ENCODE results near the gene OPCML. TPM values are rescaled to one million over a fixed set of nuclear protein-coding genes. Genes with fewer than 3 reads are reported as not detected.

The OPCML gene
- polyA plus RNA-seq, 1 donor (not counting 4 experiments of a cell fraction or from before 2014, with no cell fraction given), result 0.04 TPM

- Histone ChIP-seq H3K9me1 (ENCODE audit: control insufficient read depth, extremely low read depth, insufficient read depth, low read length) (no peaks in the 10 kb centered on the region), H3K79me2 (ENCODE audit: control insufficient read depth, insufficient read depth, low read length) (no peaks in the 10 kb centered on the region), H3K9me3 (ENCODE audit: control insufficient read depth, low read depth, low read length) (no peaks in the 10 kb centered on the region), H3K4me2 (ENCODE audit: control insufficient read depth, extremely low read depth, insufficient read depth, low read depth, low read length) (no peak overlapping the region), H3K4me3 (ENCODE audit: control insufficient read depth in 2 of 3, extremely low read depth in 1 of 3, insufficient read depth in 2 of 3, low read depth in 1 of 3, low read length in 3 of 3) (no peak overlapping the region), H3K27me3 (ENCODE audit: control insufficient read depth, extremely low read depth, insufficient read depth, low read length) (no peaks in the 10 kb centered on the region), H3K27ac (ENCODE audit: control insufficient read depth, insufficient read depth, low read length) (no peak overlapping the region), H3K9ac (ENCODE audit: control insufficient read depth, extremely low read depth, insufficient read depth, low read length) (no peak overlapping the region), H4K20me1 (ENCODE audit: control insufficient read depth, extremely low read depth, insufficient read depth, low read length) (no peaks in the 10 kb centered on the region), H3K36me3 (ENCODE audit: control insufficient read depth in 2 of 2, extremely low read depth in 1 of 2, insufficient read depth in 2 of 2, low read length in 2 of 2) (no peaks in the 10 kb centered on the region), H2AFZ (ENCODE audit: control insufficient read depth, low read length) (no peak overlapping the region), H3K4me1 (ENCODE audit: control insufficient read depth, extremely low read depth, insufficient read depth, low read length) (no peaks in the 10 kb centered on the region)
- dilution Hi-C loops (cut with MboI; ENCODE audit: extremely low pct_ligation_motif_present, low sequenced_read_pairs), result no loop called here
- DNase-seq (ENCODE audit: low read depth, low spot score) (no peak), FAIRE-seq (no peak)
- no peak for TF ChIP-seq EZH2 (IDR thresholded peaks at IDR 0.05; ENCODE audit: low read length)
- TF ChIP-seq, protein P1, sequence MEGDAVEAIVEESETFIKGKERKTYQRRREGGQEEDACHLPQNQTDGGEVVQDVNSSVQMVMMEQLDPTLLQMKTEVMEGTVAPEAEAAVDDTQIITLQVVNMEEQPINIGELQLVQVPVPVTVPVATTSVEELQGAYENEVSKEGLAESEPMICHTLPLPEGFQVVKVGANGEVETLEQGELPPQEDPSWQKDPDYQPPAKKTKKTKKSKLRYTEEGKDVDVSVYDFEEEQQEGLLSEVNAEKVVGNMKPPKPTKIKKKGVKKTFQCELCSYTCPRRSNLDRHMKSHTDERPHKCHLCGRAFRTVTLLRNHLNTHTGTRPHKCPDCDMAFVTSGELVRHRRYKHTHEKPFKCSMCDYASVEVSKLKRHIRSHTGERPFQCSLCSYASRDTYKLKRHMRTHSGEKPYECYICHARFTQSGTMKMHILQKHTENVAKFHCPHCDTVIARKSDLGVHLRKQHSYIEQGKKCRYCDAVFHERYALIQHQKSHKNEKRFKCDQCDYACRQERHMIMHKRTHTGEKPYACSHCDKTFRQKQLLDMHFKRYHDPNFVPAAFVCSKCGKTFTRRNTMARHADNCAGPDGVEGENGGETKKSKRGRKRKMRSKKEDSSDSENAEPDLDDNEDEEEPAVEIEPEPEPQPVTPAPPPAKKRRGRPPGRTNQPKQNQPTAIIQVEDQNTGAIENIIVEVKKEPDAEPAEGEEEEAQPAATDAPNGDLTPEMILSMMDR (optimal IDR thresholded peaks at IDR 0.05 in 1 of 3, IDR thresholded peaks at IDR 0.05 in 1 of 3, conservative IDR thresholded peaks at IDR 0.05 in 1 of 3; ENCODE audit: extremely low read depth in 1 of 3, insufficient read depth in 2 of 3, low read length in 3 of 3), result no peak
Measured at GRCh38 chr11:133503776-133504175, 28.5 kb downstream of the OPCML start.

DNA sequence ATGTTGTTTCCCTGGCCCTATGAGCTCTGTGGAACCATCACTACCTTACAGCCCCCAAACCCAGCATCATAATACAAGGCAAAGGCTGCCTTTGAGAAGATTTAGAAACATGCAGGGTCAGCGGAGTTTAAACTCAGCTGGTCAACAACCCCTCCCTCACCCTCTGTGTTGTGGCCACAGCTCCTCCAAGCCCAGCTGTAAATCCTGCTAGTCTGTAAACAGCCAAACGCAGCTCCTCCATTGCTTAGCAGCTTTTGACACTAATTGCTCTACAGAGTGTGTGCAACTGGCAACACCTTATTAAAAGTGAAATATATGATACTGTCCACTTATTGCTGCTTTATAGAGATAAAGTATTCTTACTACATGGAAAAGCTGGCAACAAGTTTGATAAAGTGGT, 29.1 kb downstream of the OPCML start:
- Histone ChIP-seq H3K36me3 (ENCODE audit: control insufficient read depth in 2 of 2, extremely low read depth in 1 of 2, insufficient read depth in 2 of 2, low read length in 2 of 2) (no peaks in the 10 kb centered on the region), H3K27ac (ENCODE audit: control insufficient read depth, insufficient read depth, low read length) (no peak overlapping the region), H3K4me3 (ENCODE audit: control insufficient read depth in 2 of 3, extremely low read depth in 1 of 3, insufficient read depth in 2 of 3, low read depth in 1 of 3, low read length in 3 of 3) (no peak overlapping the region), H2AFZ (ENCODE audit: control insufficient read depth, low read length) (no peak overlapping the region), H3K9me1 (ENCODE audit: control insufficient read depth, extremely low read depth, insufficient read depth, low read length) (no peaks in the 10 kb centered on the region), H4K20me1 (ENCODE audit: control insufficient read depth, extremely low read depth, insufficient read depth, low read length) (no peaks in the 10 kb centered on the region), H3K79me2 (ENCODE audit: control insufficient read depth, insufficient read depth, low read length) (no peaks in the 10 kb centered on the region), H3K27me3 (ENCODE audit: control insufficient read depth, extremely low read depth, insufficient read depth, low read length) (no peaks in the 10 kb centered on the region), H3K4me2 (ENCODE audit: control insufficient read depth, extremely low read depth, insufficient read depth, low read depth, low read length) (no peak overlapping the region), H3K4me1 (ENCODE audit: control insufficient read depth, extremely low read depth, insufficient read depth, low read length) (no peaks in the 10 kb centered on the region), H3K9me3 (ENCODE audit: control insufficient read depth, low read depth, low read length) (no peaks in the 10 kb centered on the region), H3K9ac (ENCODE audit: control insufficient read depth, extremely low read depth, insufficient read depth, low read length) (no peak overlapping the region)
- DNase-seq (ENCODE audit: low read depth, low spot score), result no peak
- dilution Hi-C loops (cut with MboI; ENCODE audit: extremely low pct_ligation_motif_present, low sequenced_read_pairs), result no loop called here
- no peak for FAIRE-seq
- TF ChIP-seq, protein P1 (optimal IDR thresholded peaks at IDR 0.05 in 1 of 3, IDR thresholded peaks at IDR 0.05 in 1 of 3, conservative IDR thresholded peaks at IDR 0.05 in 1 of 3; ENCODE audit: extremely low read depth in 1 of 3, insufficient read depth in 2 of 3, low read length in 3 of 3), result no peak
- TF ChIP-seq EZH2 (IDR thresholded peaks at IDR 0.05; ENCODE audit: low read length), result no peak

Data from keratinocyte (primary cell).